Activated T-cell treated with anti-CD3 and anti-CD28 coated beads for 4 hours (primary cell): ENCODE results near the gene SH3RF3.
"Not testable (repeated sequence)": the region's sequence is repeated elsewhere in the genome, so short reads cannot be mapped to it uniquely, and the experiment has no call there.

Experiments used
- DNase-seq: peaks from one replicate; pipeline ENCODE4 v3.0.0-alpha.2; 2020

The SH3RF3 gene

DNA sequence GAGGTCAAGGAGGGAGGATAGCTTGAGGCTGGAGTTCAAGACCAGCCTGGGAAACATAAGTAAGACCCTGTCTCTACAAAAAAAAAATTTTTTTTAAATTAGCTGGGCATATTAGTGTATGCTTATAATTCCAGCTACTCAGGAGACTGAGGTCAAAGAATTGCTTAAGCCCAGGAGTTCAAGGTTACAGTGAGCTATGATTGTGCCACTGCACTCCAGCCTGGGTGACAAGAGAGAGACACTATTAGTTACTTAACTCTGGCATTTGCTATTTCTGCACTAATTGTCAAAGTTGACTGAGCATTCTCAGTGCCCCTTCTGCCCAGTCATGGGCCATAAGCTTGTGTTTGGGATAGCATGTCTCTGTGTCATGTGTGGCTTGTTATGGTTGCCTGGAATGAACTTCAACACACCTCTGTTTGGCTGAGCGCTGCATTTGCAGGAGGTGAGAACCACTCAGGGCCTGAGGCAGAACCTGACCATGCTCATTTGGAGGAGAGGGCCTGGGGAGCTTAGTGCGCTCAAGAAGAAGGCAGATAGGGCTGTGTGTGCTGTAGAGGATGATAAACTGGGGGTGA is 77.7 kb downstream of the SH3RF3 start:
- DNase-seq, result no peak

- no peak for DNase-seq
Observed at GRCh38 chr2:109207176-109207575, 78.2 kb downstream of the SH3RF3 start.

DNA sequence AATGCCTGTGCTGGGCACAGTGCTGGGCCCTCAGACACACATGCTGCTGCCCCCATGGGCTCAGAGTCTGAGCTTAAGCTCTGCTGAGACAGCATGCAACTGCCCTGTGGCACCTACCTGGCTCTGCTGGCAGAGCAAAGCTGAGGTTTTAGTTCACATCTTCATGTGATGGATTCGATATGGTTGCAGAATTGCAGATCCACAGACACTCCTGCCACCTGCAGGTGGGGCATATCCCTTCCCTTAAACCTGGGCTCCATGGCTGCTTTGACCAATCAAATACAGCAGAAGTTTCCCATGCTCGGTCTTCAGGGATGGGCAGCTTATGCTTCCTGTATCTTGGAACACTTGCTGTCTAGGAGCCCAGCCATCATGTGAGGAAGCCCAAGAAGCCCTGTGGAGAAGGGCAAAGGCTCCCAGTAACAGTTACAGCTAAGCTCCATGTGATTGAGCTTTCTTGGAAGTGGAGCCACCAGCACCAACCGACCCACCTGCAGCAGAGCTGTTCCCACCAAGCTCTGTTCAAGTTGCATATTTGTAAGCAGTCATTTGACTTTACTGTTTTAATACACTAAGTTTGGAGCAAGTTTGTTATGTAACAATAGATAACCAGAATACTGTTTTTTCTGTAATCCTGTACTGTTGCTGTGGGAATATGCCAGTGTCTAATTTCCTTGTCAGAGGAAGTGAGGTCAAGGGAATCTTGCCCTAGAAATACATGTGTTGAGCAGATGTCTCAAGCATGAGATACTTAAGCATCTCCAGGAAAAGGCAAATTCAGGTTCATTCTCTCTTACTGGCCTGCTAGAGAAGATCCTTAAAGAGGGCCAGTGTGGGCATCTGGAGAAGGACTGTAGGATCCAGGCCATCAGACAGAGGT is 79.3 kb downstream of the SH3RF3 start:
- DNase-seq, result no peak

GRCh38 chr2:109208951-109209335 is 79.9 kb downstream of the SH3RF3 start:
- no peak for DNase-seq

GRCh38 chr2:109209412-109209811 is 80.4 kb downstream of the SH3RF3 start:
- no peak for DNase-seq

- DNase-seq, result no peak
Observed at GRCh38 chr2:109209941-109210340, 80.9 kb downstream of the SH3RF3 start.

GRCh38 chr2:109210431-109211200 is 81.6 kb downstream of the SH3RF3 start:
- no peak for DNase-seq

GRCh38 chr2:109211315-109211714 is 82.3 kb downstream of the SH3RF3 start:
- DNase-seq, result no peak

DNA sequence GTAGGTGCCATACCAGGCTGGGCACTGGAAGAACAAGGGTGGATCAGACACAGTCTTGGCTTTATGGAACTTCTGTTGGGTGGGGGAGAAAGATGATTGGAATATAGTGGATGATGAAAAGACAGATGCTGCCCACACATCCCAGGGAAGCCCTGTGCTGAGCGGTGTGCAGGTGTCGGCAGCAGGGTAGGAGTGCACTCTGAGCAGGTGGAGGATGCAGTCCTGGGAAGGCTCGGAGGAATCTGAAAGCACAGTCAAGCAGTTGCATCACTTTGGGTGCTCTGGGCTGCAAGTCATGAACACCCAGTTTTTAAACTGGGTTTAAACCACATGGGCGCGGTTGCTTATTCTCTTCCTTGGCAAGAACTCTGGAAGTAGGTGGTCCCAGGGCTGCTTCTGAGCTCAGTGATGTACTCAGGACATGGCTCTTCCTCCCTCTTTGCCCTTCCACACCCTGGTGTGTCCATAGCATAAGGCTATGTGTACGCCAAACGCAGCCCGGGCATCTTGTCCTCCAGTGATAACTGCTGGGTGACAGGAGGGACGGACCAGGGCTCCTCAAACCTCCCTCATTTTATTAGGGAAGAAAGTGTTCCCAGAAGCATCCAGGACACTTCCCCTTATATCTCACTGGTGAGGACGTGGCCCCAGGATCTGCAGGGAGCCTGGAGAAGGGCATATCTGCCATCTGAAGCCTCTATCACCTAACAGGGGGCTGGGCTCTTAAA is 84.0 kb downstream of the SH3RF3 start:
- no peak for DNase-seq

GRCh38 chr2:109213646-109214433 is 84.8 kb downstream of the SH3RF3 start:
- DNase-seq, result peak; percentile 41

DNA sequence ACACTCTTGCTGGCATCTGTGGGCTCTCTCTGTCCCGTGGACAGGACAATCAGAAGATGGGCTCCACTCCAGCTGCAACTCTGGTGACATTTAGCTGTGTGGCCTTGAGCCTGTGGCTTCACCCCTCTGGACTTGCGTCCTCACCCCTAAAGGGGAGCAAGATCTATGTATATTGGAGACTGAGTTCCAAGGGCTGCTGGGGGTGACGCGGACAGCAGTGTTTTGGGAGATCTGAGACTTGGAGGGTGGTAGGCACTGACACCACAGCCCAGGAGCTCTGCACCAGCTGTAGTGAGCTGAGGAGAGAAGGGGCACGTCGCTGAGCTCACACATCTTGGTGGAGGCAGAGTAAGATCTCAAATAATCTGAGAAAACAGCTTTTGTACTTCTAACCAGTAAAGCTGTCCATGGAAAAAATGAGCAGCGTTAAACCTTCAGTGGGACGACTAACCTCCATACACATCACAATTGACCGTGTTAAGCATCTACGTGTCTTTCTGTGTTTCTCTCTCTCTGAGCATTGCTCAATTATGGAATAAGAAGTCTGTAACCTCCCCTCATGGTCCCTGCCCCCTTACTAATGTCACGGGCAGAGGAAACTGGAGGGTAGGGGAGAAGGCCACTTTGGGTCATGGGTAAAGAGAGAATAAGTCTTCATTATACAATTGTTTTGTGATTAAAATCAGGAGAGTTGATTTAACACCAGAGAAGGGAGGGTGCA is 85.8 kb downstream of the SH3RF3 start:
- no peak for DNase-seq

DNA sequence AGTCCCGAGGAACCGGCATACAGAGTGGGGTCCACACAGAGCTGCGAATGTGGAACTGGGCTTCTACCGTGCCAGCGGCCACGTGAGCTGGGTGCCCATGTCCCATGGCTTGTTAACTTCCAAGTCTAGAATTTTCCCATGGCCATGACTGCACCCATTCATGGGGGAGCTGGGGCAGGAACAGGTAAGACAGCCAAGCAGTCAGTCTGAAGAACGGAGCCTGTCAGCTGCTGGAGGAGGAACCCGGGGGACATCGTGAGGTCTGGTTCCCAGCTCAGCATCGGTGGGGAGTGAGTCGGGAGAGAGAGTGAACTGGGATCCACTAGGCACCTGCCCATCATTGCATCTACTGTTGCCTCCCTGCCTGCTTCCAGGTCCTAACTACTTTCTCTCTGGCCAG is 86.9 kb downstream of the SH3RF3 start:
- DNase-seq, result no peak

DNA sequence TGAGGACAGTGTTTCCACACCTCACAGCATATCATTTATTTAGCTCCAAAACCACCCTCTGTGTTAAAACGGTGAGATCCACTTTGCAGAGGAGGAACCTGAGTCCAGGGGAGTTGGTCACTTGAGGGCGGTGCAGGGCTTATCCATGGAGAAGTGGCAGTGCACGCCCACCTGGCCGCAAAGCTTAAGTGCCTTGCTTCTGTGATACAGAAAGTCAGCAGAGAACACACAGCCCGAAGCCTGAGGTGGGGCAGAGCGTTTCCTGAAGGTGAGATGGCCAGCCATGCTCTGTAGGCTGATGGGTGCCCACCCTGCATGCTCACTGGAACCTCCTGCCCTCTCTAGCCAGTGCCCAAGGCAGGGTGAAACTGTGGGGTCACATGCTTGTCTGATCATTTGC is 87.3 kb downstream of the SH3RF3 start:
- DNase-seq, result no peak

GRCh38 chr2:109217362-109218086 is 88.5 kb downstream of the SH3RF3 start:
- no peak for DNase-seq

- DNase-seq, result no peak
Observed at GRCh38 chr2:109218087-109218791, 89.2 kb downstream of the SH3RF3 start.

GRCh38 chr2:109218792-109219126 is 89.8 kb downstream of the SH3RF3 start:
- DNase-seq, result no peak

- DNase-seq, result no peak
Observed at GRCh38 chr2:109220860-109221259, 91.9 kb downstream of the SH3RF3 start.

DNA sequence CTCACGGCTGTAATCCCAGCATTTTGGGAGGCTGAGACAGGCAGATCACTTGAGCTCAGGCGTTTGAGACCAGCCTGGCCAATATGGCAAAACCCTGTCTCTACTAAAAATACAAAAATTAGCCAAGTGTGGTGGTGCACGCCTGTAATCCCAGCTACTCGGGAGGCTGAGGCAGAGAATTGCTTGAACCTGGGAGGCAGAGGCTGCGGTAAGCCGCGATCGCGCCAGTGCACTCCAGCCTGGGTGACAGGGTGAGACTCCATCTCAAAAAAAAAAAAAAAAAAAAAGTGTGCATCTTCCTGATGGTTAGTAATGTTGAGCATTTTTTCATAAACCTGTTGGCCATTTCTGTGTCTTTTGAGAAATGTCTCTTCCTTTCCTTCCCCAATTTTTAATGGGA is 92.3 kb downstream of the SH3RF3 start:
- not testable (repeated sequence) for DNase-seq

GRCh38 chr2:109222422-109222821 is 93.4 kb downstream of the SH3RF3 start:
- no peak for DNase-seq

DNA sequence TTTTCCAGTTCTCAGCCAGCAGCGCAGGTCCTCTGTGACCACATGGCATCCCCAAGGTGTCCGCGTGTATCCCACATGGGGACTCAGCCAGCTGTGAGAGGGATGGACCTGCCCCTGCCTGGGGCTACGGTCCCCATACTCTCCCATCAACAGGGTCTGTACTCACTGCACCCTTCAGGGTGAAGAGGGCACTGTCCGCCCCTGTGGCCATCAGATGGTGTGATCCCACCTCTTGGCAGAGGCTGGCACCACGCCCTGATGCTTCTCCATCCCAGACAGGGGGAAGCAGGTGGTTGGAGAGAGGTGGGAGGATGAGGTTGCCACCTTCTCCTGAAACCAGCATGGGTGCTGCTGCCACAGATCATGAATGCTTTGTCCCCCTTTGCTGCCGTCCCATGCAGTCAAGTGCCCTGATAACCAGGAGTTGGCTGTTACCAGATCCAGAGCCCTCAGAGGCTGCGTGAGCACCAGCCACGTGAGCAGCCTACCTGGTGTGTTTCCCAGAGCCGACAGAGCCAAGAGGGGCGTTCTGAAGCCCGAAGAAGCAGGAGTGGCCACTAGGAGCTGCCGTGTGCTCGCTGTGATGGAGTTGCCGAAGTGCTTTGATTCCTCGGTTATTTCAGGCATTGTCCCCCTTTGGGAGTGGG is 93.9 kb downstream of the SH3RF3 start:
- DNase-seq, result no peak
